Mammary epithelial cell (primary cell): ENCODE results near the gene CCDC171.

Experiments used
- EZH2 ChIP-seq: IDR thresholded peaks from 2 replicates; pipeline ENCODE4 v1.6.1; 2012; ENCODE audit warnings: low read length, inconsistent platforms, borderline replicate concordance
- TF ChIP-seq, protein P1 (sequence below), 2 donors: IDR thresholded peaks in 1 of 2; conservative IDR thresholded peaks in 1 of 2; 2 replicates each; pipeline ENCODE4 v1.5.1; 2011 to 2012; ENCODE audit warnings: inconsistent platforms in 2 of 2, low read length in 2 of 2, mild to moderate bottlenecking in 2 of 2, control low read depth in 1 of 2, low read depth in 1 of 2; ENCODE audit not compliant: insufficient read depth in 1 of 2; ENCODE audit errors: extremely low read depth in 1 of 2

DNA sequence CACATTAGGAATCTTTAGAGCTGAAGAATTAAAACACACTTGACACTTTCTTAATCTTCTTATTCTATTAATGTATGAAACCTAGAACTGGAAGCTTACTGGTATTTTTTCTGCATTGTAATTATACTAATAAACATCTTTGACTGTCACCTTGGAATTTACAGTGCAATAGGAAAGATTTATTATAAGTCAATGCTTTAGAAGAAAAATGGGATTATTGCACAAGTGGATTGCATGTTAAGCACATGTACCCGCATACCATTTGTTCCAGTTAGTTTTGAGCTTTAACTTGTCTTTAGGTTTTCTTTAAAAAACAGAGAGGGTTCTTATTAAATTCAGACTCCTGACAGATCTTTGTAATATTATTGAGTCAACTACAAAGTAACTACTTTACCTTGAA is 278.5 kb downstream of the CCDC171 start:
- TF ChIP-seq, protein P1, sequence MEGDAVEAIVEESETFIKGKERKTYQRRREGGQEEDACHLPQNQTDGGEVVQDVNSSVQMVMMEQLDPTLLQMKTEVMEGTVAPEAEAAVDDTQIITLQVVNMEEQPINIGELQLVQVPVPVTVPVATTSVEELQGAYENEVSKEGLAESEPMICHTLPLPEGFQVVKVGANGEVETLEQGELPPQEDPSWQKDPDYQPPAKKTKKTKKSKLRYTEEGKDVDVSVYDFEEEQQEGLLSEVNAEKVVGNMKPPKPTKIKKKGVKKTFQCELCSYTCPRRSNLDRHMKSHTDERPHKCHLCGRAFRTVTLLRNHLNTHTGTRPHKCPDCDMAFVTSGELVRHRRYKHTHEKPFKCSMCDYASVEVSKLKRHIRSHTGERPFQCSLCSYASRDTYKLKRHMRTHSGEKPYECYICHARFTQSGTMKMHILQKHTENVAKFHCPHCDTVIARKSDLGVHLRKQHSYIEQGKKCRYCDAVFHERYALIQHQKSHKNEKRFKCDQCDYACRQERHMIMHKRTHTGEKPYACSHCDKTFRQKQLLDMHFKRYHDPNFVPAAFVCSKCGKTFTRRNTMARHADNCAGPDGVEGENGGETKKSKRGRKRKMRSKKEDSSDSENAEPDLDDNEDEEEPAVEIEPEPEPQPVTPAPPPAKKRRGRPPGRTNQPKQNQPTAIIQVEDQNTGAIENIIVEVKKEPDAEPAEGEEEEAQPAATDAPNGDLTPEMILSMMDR (conservative IDR thresholded peaks at IDR 0.05 in 1 of 2, IDR thresholded peaks at IDR 0.05 in 1 of 2; ENCODE audit: extremely low read depth in 1 of 2, insufficient read depth in 1 of 2, low read depth in 1 of 2, low read length in 2 of 2), result no peak
- no peak for TF ChIP-seq EZH2
